OCI-LY1 (cell line): Measurements from ENCODE around the gene CELA2A.

Experiments used
- EZH2 ChIP-seq: fragments of 200-600 bp; sonication (generic), shearing (Covaris generic); IDR thresholded peaks from 2 replicates; pipeline ENCODE4 v1.8.0; 2017; ENCODE audit warnings: borderline replicate concordance, mixed run types, mild to moderate bottlenecking, antibody characterized with exemption, low read length, moderate library complexity, mixed read lengths
- TF ChIP-seq, protein P1 (sequence below): fragments of 200-600 bp; sonication (generic), shearing (Covaris generic); IDR thresholded peaks from 2 replicates; pipeline ENCODE4 v1.5.1; 2017; ENCODE audit warnings: mild to moderate bottlenecking, antibody characterized with exemption, low read length, moderate library complexity, mixed read lengths

DNA sequence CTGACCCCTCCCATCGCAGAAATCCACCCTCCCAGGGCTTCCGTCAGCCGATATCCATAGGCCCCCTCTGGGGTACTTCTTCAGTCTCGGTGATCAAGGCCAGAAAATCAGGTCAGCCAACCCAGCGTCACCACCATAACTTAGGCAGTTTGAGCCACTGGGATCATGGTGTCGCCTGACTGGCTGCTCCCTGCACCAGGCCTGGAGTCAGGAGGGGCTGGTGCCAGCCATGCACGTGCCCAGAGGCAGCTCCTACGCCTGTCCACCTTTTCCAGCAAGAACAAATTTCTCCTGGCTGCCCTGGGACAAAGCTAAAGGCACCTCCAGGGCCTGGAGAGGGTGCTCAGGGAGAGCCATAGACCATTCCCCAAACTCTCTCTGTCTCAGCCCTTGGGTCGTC, 23.1 kb upstream of the CELA2A start:
- TF ChIP-seq, protein P1, sequence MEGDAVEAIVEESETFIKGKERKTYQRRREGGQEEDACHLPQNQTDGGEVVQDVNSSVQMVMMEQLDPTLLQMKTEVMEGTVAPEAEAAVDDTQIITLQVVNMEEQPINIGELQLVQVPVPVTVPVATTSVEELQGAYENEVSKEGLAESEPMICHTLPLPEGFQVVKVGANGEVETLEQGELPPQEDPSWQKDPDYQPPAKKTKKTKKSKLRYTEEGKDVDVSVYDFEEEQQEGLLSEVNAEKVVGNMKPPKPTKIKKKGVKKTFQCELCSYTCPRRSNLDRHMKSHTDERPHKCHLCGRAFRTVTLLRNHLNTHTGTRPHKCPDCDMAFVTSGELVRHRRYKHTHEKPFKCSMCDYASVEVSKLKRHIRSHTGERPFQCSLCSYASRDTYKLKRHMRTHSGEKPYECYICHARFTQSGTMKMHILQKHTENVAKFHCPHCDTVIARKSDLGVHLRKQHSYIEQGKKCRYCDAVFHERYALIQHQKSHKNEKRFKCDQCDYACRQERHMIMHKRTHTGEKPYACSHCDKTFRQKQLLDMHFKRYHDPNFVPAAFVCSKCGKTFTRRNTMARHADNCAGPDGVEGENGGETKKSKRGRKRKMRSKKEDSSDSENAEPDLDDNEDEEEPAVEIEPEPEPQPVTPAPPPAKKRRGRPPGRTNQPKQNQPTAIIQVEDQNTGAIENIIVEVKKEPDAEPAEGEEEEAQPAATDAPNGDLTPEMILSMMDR, result no peak
- no peak for TF ChIP-seq EZH2
